GM19452 (cell line): ENCODE results near the gene HPCAL1.

Experiments
- ATAC-seq: cut with Tn5 transposase; IDR thresholded peaks from one replicate; pipeline ENCODE4 v1.9.1; 2021; ENCODE audit not compliant: unreplicated experiment

The HPCAL1 gene

GRCh38 chr2:10269291-10269690 is 33.4 kb upstream of the HPCAL1 start:
- ATAC-seq, result no peak

DNA sequence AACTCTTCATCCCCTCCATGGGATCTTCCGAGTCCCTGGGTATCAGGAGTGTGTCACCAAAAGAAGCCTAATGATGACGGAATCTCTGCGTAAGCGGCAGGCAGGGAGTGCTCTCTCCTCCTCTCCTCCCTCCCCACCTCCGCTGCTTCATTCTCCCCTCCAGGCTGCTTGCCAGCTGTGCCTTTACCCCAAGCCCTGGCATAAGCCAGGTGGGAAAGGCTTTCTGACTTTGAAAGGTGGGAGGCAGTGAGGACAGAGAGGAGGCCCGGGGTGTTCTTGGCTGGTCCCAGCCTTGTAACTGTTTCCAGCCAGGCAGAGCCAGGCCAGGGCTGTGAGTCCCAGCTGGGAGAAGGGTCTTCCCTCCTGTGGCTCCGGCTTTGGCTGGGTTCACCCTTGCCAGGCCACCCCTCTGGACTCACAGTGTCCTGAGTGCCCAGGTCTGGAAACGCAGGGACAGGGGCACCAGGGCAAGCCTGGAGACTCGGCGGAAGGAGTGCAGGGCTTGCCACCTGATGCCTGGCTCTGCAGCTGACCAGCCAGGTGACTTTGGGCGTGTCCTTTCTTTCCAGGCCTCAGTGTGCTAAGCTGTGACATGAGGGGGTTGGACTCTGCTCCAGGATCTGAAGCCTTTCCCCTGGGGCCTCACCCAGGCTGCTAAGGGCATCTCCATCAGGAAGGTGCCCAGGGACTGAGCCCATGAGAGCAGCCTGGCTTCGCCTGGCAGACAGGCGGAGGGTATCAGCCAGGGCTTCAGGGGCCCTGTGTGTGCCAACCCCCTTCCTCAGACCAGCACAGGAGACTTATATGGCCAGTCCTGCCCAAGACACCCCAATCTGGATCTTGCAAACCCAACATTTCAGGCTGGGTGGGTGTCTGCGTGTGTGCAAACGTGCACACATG is 32.7 kb upstream of the HPCAL1 start:
- ATAC-seq, result no peak

- ATAC-seq, result no peak
Observed at GRCh38 chr2:10271509-10271908, 31.2 kb upstream of the HPCAL1 start.

DNA sequence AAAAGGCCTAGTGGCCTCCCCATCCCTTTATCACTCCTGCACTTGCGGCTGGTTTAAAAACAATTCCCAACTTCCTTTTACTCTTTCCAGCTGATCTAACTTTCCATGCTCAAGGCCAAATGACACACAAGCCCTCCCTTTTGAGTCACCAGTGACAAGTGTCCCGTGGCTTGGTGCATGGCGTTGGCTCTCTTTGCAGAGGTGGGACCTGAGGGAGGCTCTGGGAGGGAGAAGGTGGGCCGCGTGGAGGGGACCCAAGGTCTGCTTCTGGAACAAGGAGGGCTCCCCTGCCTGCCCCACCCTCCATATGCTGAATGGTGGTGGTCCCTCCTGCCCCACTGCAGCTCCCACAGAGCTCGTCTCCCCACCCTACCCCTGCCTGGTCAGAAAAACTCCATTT is 30.8 kb upstream of the HPCAL1 start:
- no peak for ATAC-seq

DNA sequence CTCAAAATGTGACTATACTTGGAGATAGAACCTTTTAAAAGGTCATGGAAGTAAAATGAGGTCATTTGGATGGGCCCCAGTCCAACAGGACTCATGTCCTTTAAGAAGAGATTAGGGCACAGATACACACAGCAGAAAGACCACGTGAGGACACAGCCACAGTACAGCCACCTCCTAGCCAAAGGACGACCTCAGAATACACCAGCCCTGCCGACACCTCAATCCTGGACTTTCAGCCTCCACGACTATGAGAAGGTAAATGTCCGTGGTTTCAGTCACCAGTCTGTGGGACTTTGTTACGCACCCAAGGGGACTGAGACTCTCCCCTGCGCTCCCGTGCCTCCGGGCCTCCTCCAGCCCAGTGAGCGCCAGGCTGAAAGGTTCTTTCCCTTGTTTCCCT is 30.2 kb upstream of the HPCAL1 start:
- no peak for ATAC-seq

DNA sequence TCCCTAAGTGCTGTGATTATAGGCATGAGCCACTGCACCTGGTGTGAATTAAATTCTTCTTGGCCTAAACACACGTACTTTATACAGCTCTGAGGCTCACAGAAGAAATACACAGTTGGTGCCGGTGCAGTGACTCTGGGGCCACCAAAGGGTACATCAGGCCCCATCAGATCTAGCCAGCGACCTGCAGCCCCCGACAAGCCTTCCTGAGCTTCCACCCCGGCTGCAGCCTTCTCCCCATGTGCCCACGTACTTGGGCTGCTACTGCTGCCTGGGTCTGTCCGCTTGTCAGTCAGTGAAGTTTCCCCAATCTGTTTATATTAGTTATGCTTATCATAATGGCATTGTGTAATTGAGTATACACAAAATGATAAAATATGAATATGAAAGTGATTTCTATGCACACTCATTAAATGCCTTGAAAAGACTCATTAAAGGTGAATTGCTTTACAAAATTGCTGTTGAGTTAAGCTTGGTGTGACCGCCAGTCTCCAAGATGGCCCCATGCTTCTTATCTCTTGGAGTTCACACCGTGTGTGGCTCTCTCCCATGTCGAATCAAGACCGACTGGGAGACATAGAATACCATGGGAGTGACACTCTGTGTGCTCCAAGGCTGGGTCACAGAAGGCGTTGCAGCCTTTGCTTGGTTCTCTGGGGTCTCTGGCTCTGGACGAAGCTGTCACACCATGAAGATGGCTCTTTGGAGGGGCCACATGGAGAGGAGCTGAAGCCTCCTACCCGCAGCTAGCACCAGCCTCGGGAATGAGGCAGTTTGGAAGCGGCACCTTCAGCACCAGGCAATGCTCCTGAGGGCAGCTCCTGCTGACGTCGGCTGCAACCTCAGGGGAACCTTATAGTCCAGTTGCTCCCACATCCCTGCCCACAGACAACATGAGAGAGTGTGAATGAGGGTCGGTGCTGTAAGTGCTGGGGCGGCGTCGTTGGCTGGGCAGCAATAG is 29.2 kb upstream of the HPCAL1 start:
- no peak for ATAC-seq

DNA sequence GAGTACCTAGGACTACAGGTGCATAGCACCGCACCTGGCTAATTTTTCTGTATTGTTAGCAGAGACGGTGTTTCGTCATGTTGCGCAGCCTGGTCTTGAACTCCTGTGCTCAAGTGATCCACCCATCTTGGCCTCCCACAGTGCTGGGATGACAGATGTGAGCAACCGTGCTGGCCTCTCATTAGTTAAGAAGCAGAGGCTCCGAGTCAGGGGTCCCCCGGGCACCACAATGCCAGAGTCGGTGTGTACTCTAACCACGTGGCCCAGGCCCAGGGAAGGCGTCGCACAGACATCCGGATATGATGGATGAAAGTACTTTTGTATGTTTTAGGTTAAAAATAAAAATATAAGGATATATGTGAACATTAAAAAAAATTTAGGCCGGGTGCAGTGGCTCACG is 28.3 kb upstream of the HPCAL1 start:
- no peak for ATAC-seq

GRCh38 chr2:10274983-10275802 is 27.5 kb upstream of the HPCAL1 start:
- ATAC-seq, result no peak

GRCh38 chr2:10276481-10277292 is 26.0 kb upstream of the HPCAL1 start:
- ATAC-seq, result no peak

DNA sequence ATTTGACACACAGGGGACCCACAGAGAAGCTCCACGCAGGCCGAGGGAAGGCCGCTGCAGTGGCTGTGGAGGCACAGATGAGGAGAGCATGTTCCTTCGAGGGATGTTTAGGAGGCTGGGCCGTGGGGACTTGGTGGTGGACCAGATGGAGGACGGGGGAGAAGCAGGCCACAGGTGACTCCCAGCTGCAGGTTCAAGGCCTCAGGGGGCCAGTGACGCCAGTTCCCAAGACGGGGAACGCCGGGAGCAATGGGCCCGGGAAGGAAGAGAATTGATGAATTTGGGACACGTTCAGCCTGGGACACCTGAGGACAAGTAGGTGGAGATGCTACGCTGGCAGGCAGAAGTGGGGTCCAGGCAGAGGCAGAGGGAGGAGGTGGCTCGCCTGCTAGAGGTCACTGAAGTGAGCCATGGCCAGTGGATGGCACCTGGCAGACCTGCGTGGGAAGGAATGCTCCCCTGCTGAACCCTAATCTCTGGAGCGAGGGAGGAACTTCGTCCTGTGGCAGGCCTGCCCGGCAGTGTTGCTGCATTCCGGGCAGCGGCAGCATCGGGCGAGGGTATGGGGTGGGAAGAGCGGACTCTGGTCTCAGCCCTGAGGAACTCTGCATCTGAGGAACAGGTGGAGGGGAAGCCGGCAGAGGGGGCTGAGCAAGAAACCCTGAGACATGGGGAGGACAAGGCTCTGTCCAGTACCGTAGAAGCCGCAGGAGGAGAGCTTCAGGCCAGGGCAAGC is 25.2 kb upstream of the HPCAL1 start:
- no peak for ATAC-seq

DNA sequence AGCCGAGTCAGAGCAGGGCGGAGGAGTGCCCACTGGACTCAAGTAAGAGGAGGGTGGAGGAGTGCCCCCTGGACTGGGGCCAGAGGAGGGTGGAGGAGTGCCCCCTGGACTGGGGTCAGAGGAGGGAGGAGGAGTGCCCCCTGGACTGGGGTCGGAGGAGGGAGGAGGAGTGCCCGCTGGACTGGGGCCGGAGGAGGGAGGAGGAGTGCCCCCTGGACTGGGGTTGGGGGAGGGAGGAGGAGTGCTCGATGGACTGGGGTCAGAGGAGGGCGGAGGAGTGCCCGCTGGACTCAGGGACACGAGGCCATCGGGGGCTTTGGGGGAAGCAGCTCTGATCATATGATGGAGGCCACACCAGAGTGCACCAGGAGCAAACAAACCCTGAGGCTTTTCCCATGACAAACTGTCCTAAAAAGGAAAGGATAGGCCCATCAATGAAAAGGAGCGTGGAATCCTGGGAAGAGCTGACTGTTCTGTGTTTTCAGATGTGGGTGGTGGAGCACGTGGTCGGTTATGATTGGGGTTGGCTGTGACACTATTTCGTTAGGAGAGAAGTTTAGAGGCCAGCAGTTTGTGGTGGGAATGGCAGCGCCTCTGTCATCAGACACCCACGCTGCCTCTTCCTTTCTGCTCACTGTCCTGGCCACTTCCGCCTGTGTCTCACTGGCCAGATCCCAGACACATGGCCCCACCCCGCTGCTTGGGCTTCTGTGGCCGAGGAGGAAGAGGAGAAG is 24.5 kb upstream of the HPCAL1 start:
- no peak for ATAC-seq

GRCh38 chr2:10278763-10279471 is 23.8 kb upstream of the HPCAL1 start:
- no peak for ATAC-seq

DNA sequence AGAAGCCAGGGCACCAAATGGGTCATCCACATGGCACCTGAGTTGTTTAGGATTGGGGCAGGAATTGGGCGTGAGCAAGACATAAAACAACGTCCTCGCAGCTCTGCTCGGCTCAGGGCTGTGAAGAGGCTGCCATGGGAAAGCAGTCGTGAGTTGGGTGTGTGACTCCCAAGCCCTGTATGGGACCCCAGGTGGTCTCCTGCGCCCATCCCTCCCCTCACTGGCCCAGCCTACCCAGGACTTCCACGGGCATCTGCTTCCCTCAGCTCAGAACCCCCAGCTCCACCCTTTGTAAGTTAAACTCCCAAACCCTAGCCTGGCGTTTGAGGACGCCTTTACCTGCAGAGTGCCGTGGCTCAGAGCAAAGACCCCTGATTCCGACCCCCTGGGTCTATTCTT is 23.2 kb upstream of the HPCAL1 start:
- no peak for ATAC-seq

- ATAC-seq, result no peak
Observed at GRCh38 chr2:10279946-10280463, 22.7 kb upstream of the HPCAL1 start.

DNA sequence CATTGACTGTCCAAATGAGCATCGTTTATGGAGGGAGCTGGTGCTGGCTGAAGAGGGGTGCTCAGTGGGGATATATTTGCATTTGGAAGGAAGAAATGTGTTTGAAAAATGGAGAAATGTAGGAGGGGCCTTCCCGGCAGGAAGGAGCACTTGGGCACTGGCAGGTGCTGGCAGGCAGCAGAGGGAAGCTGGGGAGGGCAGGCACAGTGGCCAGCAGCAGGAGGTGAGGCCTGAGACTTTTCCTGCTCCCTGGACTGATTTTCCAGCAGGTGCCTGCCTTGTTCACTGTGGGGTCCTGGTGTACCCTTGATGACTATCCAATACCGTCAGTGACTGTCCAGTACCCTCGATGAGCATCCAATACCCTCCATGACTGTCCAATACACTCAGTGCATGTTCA is 20.8 kb upstream of the HPCAL1 start:
- ATAC-seq, result no peak

GRCh38 chr2:10282611-10283105 is 20.0 kb upstream of the HPCAL1 start:
- no peak for ATAC-seq

- no peak for ATAC-seq
Observed at GRCh38 chr2:10283106-10284062, 19.3 kb upstream of the HPCAL1 start.
